SHP77 (cell line): ENCODE results near the gene RAB40A.

Source experiments
- DNase-seq, 2 experiments: peaks; one replicate each; lab custom pipeline; 2025; lab: John Stamatoyannopoulos, UW

RAB40A gene

GRCh38 chrX:103461156-103461555 is 58.1 kb downstream of the RAB40A start:
- DNase-seq: no peak

- DNase-seq: peak in 1 of 2 experiments; percentile 1
Measured at GRCh38 chrX:103460001-103460755, 59.1 kb downstream of the RAB40A start.

- DNase-seq: peak; percentile 1 to 4
Measured at GRCh38 chrX:103453655-103454054, 65.6 kb downstream of the RAB40A start.
